Fibroblast of gingiva (primary cell): ENCODE data around the gene ARID3B.
"Not testable (repeated sequence)": the region's sequence is repeated elsewhere in the genome, so short reads cannot be mapped to it uniquely, and the experiment has no call there.

Source experiments
- DNase-seq: peaks from one replicate; pipeline ENCODE4 v3.0.0-alpha.2; 2011; ENCODE audit warnings: low read depth

Gene ARID3B, protein sequence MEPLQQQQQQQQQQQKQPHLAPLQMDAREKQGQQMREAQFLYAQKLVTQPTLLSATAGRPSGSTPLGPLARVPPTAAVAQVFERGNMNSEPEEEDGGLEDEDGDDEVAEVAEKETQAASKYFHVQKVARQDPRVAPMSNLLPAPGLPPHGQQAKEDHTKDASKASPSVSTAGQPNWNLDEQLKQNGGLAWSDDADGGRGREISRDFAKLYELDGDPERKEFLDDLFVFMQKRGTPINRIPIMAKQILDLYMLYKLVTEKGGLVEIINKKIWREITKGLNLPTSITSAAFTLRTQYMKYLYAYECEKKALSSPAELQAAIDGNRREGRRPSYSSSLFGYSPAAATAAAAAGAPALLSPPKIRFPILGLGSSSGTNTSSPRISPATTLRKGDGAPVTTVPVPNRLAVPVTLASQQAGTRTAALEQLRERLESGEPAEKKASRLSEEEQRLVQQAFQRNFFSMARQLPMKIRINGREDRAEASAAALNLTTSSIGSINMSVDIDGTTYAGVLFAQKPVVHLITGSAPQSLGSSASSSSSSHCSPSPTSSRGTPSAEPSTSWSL

DNA sequence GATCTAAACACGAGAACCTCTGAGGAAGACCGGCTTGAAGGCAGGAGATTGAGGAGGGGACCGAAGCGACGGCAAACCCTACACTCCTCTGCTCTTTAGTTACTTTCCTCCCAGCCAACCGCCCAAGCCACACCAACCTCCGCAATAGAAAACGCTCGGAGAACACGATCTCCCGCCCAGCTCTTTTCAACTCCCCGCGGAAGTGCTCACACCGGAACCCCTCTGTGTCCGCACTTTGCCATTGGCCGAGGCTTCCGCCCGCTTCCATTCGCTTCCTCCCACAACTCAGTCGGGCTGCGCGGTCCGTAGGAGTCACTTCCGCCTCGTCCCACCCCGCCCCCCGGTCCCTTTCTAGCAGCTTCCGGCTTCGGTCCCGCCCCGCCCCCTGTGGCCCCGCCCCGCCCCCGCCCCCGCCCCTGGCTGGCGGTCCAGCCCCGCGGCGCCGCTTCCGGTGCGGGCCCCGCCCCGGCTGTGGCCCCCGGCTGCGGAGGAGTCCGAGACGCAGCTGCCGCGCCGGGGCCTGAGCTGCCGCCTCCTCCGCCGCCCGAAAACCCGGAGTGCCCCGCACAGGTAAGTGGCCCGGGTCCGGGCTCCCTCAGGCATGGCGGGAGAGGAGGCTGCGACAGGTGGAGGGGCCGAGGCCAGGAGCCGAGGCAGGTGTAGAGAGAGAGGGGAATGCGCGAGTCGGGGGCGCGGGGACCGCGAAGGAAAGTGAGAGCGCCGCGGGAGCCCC lies at the start of gene ARID3B:
Gene ARID3B (plus strand): TSS at position 460 of the 733 bp plus-strand sequence. CDS start 2,717 bp downstream, outside the sequence.
- peak; percentile 97 for DNase-seq

DNA sequence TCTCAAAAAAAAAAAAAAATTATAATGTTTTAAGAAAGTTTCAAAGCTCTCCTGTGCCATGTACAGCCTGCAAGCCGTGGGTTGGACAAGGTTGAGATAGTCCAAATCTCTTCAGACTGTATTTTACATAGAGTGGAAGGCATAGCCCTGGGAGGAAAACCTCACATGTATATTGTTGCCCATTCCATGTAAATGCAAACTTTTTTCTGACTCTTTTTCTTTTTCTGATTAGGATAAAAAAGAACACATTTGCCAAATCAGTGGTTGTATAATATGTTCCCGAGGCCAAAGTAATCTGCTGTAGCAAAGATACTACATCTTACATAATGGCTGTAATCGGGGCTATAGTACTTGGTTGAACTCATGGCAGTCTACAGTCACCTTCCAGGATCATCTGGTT lies 44.4 kb upstream of the ARID3B start:
- DNase-seq, result no peak

DNA sequence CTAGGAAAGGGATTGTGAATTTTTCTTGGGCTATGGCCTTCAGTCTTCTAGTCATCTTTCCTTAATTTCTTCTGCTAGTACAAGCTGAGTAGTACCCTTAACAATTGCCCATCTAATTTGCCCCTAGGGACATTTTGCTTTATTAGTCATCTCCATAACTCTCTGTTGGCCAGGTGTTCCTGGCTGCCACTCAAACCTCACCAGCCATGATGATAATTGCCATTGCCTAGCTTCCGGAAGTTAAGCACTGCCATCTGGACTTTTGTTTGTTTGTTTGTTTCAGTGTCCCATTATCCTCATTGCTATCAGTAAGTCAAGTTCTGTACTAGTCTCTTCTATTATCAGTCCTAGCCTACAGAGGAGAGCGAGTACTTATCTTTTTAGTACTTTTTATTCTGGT lies 43.4 kb upstream of the ARID3B start:
- DNase-seq, result no peak

DNA sequence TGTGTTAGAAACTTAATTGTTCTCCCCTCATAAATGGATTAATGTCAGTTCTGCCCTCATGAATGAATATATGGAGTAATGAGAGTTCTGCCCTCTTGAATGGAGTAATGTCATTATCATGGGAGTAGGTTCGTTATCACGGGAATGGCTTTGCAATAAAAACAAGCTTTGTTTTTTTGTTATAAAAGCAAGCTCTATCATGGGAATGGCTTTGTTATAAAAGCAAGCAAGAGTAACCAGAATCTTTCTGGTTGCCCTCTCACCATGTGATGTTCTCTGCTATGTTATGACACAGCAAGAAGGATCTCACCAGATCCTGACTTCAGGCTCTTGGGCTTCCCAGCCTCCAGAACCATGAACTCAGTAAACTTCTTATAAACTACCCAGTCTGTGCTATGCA lies 41.7 kb upstream of the ARID3B start:
- DNase-seq, result no peak

DNA sequence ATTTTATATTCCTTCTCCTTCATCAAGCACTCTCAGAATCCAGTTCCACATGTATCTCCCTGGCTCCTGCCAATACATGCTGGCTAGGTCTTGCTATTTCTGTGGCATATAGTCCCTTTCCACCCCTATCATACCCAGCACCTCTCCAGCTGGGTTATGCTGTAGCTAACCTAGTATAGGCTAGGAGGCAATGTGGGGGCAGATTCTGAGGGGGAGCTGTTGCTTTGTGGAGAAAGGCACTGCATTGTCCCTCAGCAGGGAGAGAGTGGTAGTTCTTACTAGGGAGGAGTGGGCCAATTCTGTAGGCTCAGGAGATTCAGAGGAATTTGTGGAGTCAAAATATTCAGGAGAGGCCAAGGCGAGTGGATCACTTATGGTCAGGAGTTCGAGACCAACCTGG lies 40.6 kb upstream of the ARID3B start:
- no peak for DNase-seq

DNA sequence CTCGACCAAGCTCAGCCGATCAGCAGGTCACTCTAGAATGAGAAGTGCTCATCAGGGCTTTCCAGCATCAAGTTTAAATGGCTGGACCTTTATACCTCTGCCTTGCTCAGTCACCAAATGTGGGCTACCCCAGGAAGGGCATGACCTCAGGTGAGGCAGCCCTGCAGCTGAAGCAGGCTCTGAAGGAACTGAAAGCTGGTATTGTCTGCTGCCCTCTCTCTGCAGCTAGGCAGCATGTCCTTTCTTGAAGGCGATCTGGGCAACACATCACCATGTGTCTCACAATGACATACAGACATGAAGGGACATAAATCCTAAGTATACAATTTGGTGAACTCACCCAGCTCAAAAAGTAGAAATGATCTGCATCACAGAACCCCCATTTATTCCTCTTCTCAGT lies 38.7 kb upstream of the ARID3B start:
- no peak for DNase-seq

DNA sequence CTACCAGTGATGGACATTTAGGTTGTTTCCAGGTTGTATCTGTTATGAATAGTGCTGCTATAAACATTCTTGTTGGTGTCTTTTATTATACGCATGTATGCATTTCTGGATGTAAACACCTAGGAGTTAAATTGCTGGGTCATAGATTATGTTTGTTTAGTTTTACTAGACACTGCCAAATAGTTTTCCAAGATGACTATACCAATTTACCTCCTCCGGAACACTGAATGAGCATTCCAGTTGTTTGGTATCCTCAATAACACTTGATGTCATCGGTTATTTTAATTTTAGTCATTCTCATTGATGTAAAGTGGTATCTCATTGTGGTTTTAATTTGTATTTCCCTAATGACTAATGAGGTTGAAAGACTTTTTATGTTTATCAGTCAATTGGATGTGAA lies 36.6 kb upstream of the ARID3B start:
- no peak for DNase-seq

DNA sequence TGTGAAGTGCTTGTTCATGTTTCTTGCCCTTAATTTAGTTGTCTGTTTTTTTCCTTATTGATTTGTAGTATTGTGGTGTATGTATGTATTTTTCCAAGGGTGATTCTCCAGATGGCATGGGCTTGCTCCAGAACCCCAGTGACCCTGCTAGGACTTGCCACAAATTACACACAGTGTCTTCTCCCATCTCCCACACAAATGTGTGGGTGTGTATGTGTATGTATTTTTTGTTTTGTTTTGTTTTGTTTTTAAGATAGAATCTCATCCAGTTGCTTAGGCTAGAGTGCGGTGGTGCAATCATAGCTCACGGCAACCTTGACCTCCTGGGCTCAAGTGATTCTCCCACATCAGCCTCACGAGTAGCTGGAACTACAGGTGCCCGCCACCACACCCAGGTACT lies 36.2 kb upstream of the ARID3B start:
- DNase-seq, result no peak

DNA sequence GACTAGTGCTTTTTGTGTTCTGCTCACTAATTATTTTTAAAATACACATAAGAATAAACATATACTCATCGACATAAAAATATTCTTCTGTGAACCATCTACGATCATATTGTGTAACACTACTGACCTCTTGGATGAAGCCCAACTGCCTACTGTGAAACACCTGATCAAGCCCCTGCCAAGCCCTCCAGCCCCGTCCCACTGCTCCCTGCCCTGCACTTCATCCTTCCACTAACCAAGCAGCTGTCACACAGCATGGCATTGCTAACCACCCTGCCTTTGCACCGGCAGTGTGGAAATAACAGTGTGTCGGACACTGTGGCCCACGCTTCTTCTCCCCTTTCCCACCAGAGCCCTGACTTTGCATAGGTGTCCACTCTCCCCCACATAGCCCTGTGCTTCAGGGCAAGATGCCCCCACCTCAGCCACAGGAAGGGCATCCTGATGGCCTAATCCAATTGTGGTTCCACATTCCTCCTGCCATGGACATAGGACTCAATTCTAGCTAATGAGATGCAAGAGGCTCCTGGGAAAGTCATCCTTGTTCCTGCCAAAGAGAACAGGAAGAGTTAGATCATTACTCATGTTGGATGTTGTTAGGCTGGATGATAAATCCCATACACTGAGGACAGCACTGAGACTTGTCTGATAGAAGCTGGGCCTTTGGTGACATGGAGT lies 35.0 kb upstream of the ARID3B start:
- peak; percentile 14 for DNase-seq

DNA sequence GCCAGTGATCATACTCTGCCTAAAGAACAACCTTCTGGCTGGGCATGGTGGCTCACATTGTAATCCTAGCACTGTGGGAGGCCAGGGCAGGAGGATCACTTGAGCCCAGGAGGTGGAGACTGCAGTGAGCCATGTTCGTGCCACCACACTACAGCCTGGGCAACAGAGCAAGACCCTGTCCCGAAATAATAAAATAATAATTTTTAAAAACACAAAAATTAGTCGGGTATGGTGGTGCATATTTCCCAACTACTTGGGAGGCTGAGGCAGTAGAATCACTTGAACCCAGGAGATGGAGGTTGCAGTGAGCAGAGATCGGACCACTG lies 34.5 kb upstream of the ARID3B start:
- DNase-seq, result no peak

DNA sequence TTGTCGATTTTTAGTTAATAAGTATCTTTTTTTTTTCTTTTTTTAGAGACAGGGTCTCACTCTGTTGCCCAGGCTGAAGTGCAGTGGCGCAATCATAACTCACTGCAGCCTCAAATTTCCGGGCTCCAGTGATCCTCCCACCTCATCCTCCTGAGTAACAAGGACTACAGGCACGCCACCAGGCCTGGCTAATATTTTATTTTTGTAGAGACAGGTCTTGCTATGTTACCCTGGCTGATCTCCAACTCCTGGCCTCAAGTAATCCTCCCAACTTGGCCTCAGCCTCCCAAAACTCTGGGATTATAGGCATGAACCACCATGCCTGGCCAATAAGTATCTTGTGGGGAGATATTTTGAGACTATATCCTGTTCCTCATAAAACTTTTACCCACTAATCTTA lies 29.4 kb upstream of the ARID3B start:
- no peak for DNase-seq

DNA sequence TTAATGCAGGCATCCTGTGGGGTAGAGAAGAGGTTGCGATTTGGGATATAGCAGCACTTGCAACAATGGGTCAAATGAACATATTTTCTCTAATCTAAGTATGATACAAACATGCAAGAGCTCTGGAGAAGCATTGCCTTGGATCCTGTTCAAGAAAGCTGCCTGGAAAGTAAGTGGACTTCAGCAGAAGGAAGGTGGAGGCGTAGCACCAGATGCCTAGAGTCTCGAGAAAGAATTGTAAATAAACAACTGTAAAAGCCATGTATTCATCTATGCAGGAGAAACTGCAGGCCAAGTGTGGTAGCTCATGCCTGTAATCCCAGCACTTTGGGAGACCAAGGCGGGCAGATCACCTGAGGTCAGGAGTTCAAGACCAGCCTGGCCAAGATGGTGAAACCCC lies 27.0 kb upstream of the ARID3B start:
- DNase-seq, result not testable (repeated sequence)

DNA sequence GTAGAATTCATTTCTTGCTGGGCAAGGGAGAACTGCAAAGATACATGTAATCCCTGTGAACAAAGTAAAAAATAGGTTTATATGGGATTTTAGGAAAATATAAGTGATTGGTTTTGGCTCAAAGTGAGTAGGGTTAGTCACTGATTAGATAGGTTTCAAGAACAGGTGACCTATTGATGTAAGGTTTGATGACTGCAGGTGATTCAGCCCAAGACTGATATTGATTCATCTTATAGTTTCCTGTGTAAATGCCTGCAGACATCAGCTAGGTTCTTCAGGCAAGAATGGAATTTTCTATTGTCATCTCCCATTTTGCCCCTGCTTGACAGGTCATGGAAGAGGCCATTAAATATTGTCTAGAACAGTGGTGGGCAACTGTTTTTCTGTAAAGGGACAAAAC lies 23.9 kb upstream of the ARID3B start:
- DNase-seq, result no peak

DNA sequence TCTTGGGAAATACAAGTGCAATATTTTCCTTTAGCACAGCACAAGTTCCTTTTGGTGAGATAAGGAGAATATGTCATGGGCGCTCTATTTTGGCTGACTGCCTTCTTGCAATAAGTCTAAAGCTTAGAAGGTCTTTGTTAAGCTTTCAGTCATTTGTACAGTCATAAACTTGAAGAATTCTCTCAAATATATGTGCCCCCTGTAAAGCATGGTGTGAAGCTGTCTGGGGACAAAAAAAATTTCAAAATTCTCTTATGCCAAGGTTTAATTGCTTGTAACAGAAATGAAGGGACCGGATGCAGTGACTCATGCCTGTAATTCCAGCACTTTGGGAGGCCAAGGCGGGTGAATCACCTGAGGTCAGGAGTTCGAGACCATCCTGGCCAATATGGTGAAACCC lies 21.7 kb upstream of the ARID3B start:
- no peak for DNase-seq

DNA sequence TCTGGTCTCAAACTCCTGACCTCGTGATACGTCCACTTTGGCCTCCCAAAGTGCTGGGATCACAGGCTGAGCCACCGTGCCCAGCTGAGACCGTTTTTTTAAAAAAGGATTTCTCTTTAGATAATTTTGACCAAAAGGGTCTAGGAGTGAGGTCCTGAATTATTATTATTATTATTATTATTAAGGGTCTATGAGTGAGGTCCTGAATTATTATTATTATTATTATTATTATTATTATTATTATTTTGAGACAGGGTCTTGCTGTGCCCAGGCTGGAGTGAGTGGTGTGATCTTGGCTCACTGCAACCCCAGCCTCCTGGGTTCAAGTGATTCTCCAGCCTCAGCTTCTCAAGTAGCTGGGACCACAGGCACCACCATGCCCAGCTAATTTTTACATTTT lies 20.6 kb upstream of the ARID3B start:
- no peak for DNase-seq

DNA sequence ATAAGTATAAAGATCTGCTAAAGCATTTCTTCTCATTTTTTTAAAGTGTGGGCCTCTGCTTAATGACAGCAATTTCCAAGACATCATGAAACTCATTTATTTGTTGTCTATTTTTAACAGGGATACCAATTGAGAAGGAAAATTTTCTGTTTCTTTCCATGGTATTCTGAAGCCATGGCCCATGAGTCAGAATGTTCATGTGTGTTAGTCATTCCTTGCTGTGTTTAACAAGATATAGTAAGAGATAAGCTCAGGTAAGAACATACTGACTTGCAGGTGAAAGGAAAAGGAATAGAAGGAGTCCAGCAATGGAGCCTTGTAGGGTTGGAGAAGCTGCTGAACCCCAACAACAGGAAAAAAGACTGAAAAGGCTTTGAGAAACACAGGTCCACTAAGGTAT lies 17.0 kb upstream of the ARID3B start:
- no peak for DNase-seq

DNA sequence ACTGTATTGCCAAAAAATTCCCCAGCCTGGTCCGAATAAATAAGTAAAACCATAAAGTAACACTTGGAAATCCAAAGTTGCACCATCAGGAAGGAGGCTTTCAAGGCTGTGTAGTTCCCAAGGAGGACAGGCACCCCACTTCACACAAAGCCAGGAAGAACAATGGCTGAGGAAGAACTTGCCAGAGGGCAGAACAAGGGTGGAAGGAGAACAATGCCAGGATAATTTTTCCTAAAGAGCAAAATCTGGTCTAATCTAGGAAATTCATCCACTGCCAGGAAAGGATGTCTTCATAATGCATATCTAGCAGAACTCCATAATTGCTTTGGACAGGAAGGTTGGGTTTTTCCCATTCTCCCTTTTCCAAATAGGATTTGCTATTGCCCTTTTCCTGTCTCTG lies 15.7 kb upstream of the ARID3B start:
- no peak for DNase-seq

DNA sequence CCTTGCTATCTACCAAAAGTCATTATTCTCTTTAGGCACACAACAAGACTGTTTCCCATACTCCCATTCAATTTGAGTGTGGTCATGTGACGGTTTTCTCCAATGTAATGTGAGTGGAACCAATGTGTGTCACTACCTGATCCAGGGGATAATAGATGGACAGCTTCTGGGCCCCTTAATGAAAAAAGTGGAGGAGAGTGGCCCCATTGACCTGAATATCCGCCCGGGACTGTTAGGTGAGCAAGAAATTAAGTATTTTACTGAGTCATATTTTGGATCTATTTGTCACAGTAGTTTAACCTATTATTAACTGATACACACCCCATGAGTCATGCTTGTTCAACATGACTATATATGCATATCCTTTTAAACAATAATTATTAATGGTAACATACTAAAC lies 15.1 kb upstream of the ARID3B start:
- no peak for DNase-seq

DNA sequence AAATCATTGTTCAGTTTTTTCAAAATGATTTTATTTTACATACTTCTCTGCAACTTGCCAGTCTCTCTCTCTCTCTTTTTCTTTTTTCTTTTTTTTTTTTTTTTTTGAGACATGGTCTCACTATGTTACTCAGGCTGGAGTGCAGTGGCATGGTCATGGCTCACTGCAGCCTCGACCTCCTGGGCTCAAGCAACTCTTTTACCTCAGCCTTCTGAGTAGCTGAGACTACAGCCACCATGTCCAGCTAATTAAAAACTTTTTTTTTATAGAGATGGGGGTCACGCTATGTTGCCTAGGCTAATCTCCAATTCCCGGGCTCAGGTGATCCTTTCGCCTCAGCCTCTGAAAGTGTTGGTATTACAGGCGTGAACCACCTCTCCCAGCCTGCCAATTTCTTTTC lies 12.1 kb upstream of the ARID3B start:
- no peak for DNase-seq

DNA sequence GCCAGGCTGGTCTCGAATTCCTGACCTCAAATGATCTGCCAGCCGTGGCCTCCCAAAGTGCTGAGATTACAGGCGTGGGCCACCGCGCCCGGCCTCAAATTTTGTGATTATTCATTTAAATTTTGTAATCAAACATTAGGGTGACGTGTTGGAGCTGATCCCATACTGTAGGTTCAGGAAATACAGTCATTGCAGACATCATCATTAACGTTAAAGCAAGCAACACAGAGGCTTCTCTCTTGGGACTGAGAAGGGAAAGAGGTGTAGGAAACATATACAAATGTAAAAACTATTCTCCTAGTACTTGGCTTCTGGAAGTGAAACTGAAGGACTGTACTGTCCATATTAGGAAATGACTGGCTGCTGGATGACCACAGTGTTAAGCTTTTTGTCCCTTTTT lies 11.1 kb upstream of the ARID3B start:
- DNase-seq, result peak; percentile 32

DNA sequence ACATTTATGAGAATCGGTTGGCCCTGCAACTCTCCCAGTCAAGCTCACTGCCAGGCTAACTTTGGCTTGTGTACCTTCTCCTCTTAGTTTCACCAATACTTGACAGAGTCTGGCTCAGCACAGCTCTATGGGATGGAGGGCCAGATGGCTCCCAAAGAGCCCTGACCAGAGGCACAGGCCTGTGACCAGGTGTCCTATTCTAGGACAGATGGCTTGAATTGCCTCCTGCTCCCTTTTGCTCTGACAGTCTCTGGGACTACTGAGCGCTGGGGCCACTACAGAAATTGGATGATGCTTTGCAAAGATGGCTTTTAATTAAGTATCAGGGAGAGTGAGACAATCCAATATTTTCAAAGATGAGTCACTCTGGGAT lies 10.3 kb upstream of the ARID3B start:
- DNase-seq, result no peak

DNA sequence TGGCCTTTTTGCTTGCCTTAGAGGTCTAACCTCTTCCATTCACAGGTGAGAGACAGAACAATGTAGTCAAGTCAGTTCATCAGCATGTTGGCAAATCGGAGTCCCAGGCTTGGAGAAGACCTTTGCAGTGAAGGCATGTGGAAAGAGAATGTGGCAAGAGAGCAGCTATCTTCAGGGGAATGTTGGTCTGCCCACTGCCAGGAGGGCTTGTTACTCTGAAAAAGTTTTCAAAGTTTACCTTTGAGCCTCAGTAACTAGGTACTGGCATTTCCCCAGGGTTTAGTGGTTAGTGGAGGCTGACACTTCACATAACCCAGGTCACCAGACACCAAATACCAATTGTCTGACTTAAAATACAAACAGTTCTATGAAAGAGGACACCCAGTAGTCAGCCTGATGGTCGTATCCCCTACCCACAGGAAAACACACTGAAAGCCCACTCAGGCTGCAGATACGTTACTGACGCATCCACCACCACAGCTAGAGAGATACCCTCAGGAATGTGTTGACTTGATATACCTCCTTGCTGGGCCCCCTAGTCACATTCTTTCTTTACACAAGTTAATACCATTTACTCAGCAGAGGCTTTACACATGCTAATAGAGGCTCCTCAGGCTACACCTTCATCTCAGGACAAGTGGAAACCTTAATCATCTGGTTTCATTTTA lies 9.7 kb upstream of the ARID3B start:
- DNase-seq, result peak; percentile 11
